C4-2B (cell line): ENCODE measurements around the gene FSTL5.

Experiments
- ZFX ChIP-seq: fragments of 450-650 bp; IDR thresholded peaks from 2 replicates; pipeline ENCODE4 v1.6.1; 2017
- TF ChIP-seq, protein P1 (sequence below): fragments of 450-650 bp; conservative IDR thresholded peaks from 2 replicates; pipeline ENCODE4 v1.5.1; 2017; ENCODE audit warnings: mild to moderate bottlenecking

DNA sequence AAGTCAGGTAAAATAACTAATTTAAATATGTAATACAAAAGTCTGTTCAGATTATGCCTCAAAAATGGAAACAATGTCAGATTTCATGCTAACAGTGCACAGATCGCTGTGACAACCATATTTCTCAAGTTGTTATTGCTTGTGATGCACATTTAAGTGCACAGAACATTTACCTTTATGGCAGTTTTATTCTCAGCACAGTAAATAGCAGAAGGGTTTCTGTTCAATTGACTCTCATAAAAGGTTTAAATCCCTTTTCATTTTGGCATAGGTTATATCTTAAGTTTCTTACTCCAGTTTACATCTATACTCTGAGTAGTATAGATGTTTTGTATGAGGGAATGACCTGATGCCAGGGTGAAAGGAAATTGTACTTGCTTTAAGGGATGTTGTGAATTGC lies 247.8 kb downstream of the FSTL5 start:
- TF ChIP-seq, protein P1, sequence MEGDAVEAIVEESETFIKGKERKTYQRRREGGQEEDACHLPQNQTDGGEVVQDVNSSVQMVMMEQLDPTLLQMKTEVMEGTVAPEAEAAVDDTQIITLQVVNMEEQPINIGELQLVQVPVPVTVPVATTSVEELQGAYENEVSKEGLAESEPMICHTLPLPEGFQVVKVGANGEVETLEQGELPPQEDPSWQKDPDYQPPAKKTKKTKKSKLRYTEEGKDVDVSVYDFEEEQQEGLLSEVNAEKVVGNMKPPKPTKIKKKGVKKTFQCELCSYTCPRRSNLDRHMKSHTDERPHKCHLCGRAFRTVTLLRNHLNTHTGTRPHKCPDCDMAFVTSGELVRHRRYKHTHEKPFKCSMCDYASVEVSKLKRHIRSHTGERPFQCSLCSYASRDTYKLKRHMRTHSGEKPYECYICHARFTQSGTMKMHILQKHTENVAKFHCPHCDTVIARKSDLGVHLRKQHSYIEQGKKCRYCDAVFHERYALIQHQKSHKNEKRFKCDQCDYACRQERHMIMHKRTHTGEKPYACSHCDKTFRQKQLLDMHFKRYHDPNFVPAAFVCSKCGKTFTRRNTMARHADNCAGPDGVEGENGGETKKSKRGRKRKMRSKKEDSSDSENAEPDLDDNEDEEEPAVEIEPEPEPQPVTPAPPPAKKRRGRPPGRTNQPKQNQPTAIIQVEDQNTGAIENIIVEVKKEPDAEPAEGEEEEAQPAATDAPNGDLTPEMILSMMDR: no peak
- no peak for TF ChIP-seq ZFX
